CD4-positive, alpha-beta T cell treated with Interleukin-1 beta for 1 hour (primary cell): ENCODE results near the gene SLC29A1.
"Not testable (repeated sequence)": the region's sequence is repeated elsewhere in the genome, so short reads cannot be mapped to it uniquely, and the experiment has no call there.

ENCODE experiments used
- DNase-seq, 2 donors: peaks; one replicate each; pipeline ENCODE4 v3.0.0-alpha.2; 2020 to 2022

The SLC29A1 gene

DNA sequence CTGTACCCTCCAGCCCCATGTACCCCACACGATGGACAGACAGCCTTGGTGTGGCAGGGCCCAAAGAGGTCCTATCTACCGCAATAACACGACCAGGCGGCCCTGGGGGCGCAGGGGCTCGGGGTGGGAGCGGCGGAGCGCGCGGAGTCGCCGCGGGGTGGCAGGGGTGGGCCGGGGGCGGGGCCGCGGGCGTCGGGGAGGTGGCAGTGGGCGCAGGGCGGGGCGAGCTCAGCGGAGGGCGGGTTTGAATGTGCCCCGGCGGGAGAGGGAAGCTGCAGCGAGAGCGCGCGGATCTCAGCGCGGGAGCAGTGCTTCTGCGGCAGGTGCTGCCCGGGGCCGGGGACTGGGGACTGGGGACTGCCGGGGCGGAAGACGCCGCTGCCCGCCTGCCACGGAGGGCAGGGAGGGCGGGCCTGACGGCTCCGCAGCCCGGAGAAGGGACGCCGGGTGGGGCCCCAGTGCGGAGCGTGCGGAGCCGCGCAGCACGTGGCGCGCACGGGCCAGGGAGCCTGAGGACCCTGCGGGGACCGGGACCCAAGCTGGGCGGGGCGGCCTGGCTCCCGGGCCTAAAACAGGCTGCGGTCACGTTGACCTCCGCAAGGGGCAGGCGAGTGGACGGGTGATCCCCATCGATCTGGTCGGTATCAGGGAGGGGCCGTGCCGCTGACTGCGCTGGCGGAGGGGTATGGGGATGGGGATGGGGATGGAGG, at the start of gene SLC29A1:
SLC29A1 (plus strand) TSS at position 277 of the 710 bp plus-strand sequence. CDS start 3,719 bp downstream, outside the sequence.
- peak; percentile 83 to 87 for DNase-seq

DNA sequence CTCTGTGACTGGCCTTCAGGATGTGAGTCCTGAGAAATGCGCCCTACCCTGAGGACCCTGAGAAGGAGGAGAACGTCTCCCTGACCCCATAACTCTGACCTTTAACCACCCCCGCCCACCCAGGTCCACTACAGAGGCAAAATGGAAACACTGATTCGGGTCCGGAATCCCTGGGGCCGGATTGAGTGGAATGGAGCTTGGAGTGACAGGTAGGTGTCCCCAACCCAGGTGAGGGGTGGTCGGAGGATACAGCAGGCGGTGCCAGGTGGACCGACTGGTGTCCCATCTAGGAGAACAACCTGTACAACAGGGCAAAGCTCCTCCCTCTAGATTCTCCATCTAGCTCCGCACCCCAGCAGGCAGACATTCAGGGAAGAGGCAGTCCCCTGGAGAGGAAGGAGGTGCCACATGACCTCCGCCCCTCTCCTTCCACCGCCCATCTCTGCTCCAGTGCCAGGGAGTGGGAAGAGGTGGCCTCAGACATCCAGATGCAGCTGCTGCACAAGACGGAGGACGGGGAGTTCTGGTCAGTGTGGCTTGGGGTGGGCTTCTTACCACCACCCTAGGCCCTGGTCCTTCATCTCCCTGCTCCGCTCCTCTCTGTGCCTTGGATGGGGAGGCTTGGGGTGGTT, 47.1 kb upstream of the SLC29A1 start:
- DNase-seq = no peak

DNA sequence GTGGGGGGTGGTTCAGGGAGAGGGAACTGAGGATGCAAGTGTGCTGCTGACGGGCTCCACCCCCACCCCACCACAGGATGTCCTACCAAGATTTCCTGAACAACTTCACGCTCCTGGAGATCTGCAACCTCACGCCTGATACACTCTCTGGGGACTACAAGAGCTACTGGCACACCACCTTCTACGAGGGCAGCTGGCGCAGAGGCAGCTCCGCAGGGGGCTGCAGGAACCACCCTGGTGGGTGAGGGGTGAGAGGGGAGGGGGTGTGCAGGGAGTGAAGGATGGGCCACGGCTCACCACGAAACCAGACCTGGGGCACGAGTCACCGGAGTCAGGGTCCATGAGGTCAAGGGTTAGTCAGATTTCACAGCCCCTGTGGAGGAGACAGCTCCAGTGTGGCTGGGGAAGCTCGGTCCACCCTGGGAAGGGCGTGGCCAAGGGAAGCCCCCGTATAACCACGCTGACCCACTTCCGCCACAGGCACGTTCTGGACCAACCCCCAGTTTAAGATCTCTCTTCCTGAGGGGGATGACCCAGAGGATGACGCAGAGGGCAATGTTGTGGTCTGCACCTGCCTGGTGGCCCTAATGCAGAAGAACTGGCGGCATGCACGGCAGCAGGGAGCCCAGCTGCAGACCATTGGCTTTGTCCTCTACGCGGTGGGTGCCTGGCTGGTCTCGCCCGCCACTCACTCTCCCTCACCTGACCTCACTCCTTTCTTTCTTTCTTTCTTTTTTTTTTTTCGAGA, 46.5 kb upstream of the SLC29A1 start:
- DNase-seq = peak; percentile 16 to 51

DNA sequence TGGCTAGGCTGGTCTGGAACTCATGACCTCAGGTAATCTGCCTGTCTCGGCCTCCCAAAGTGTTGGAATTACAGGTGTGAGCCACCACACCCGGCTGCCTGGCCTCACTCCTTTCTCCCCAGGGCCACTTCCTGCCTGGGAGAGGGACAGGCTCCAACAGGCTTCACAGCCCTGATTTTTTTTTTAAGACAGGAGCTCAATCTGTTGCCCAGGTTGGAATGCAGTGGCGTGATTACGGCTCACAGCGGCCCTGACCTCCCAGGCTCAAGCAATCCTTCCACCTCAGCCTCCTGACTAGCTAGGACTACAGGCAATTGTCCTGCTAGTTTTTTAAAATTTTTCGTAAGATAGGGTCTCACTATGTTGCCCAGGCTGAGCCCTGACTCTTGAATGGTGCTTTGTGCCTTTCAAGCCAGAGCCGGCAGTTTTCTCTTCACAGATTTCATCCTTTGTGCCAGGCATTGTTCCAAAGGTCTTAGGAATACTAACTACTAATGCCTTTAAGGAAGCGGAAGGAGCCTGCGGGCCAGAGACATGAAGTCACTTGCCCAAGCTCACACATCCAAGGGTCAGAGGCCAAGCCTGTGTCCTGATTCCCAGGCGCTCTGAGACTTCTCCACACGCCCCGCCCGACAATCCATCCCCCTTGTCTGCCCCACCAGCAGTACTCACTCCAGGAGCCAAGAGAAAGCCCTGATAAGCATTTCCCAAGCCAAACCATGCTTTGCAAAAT, 45.5 kb upstream of the SLC29A1 start:
- DNase-seq = no peak

DNA sequence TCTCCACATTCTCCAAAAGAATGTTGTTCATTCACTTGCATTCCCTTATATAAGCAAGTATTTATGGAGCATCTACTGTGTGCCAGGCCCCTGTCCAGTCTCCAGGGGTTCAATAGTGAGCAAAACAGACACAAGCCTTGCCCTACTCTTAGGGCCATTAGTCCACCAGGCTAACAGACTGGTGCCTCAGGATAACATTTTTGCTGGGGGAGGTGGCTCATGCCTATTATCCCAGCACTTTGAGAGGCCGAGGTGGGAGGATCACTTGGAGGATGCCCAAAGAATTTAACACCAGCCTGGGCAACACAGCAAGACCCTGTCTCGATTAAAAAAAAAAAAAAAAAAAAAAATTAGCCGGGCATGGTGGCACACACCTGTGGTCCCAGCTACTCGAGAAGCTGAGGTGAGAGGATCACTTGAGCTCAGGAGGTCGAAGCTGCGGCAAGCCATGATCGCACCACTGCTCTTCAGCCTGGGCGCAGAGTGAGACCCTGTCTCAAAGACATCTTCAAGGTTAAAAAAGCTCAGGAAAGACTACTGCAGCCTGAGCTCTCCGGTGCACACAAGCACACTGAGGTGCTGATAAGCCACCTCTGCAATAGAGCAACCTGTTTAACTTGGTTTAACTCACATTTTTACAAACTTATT, 44.8 kb upstream of the SLC29A1 start:
- no peak for DNase-seq

DNA sequence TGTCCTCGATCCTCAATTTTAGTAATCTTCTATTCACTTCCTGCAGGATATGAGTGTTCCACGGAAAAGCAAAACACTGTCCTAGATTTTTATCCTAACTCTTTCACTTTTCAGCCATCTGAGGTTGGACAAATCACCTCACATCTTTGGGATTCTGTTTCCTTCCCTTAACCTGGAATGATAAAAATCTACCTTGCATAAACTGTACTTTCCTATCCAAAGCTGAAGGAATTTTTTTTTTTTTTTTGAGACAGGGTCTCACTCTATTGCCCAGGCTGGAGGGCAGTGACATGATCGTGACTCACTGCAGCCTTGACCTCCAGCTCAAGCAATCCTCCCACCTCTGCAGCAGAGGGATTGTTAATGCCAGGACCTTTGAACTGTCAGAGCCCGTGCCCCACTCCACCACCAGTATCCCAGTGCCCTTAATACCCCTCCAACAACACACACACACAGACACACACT, 44.3 kb upstream of the SLC29A1 start:
- DNase-seq = no peak

DNA sequence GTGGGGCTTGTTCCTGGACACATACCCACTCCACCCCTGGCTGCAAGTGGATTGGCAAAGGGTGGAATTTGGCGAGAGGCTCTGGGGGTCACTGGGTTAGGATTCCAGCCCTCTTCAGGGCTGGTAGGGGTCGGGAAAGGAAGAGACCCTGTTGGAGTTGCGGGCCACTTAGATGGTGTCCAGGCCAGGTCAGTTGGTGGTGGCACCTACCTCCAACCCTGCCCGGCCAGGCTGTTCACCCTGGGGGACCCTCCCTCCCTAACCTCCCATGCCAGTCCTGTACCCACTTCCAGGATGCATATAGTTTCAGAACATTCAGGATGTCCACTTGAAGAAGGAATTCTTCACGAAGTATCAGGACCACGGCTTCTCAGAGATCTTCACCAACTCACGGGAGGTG, 43.7 kb upstream of the SLC29A1 start:
- no peak for DNase-seq

DNA sequence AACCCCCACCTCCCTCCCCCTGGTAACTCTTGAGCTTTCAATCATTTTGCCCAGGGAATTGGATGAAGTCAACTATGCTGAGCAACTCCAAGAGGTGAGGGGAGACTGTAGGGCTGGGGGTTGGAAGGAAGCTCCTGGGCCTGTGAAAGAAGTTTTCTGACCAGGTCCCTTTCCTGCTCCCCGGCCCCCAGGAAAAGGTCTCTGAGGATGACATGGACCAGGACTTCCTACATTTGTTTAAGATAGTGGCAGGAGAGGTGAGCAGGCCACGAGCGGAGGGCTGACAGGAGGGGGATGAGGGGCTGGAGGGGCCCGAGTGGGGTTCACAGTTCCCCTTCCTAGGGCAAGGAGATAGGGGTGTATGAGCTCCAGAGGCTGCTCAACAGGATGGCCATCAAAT, 43.0 kb upstream of the SLC29A1 start:
- DNase-seq = no peak

DNA sequence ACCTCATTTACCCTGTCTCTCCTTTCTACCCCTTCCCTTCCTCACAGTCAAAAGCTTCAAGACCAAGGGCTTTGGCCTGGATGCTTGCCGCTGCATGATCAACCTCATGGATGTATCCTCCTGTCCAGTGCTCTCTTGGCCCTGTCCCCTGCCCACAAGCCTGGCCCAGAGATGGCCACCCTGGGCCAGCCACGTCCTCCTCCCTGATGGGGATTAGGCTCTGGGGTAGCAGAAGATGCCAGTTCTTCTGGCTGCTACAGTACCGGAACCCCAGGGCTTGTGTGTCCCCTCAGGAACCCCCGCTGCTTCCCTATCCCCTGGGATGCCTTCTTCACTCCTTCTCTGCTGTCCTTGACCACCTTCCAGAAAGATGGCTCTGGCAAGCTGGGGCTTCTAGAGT, 42.5 kb upstream of the SLC29A1 start:
- no peak for DNase-seq

DNA sequence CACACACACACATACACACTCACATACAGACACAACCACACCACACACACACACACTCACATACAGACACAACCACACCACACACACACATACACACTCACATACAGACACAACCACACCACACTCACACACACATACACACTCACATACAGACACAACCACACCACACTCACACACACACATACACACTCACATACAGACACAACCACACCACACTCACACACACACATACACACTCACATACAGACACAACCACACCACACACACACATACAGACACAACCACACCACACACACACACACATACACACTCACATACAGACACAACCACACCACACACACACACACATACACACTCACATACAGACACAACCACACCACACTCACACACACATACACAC, 41.6 kb upstream of the SLC29A1 start:
- not testable (repeated sequence) for DNase-seq

DNA sequence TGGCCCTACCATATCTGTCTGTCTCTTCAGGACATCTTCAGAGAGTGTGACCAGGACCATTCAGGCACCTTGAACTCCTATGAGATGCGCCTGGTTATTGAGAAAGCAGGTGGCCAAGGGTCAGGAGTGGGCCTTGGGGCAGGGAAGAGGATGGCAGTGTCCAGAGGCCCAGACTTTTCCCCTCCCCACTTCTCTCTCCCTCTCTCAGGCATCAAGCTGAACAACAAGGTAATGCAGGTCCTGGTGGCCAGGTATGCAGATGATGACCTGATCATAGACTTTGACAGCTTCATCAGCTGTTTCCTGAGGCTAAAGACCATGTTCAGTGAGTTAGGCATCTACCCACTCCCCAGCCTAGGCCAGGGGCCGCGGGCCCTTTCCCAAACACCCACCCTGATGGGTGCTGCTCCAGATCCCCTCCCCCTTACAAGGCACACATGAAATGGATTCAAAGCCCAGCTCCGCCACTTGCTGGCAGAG, 40.4 kb upstream of the SLC29A1 start:
- no peak for DNase-seq

DNA sequence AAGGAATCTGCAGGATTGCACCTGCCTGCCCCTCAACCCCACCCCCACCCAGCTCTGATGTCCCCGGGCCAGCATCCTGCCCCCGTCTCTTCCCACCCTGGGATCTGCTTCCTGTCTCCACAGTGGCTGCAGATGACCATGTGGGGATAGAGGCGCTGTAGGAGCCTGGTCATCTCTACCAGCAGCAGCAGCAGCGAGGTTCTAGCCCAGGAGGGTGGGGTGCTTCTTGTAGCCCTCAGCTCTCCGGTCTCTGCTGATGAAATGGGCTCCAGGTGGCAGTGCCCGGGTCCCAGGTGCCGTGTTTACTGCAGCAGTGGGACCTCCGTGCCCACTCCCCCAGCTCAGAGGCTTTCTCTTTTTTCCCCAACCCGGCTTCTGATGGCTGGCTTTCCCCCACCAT, 39.6 kb upstream of the SLC29A1 start:
- DNase-seq = no peak

DNA sequence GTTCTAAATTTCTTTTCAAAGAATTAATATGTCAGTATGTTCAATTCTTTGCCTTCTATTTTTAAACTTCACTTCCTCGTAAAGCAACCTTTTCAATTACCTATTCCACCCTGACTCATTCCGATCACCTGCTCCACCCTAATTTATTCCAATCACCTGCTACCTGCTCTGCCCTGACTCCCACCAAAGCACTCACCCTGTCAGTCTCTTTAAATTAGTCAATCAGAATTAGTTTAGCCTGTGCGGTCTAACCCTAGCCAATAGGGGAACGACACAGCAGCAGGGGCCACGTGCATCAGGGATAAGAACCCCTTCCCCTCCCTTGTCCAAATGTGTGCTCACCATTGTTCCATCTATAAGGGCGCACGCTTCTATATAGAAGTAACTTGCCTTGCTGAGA, 38.0 kb upstream of the SLC29A1 start:
- not testable (repeated sequence) for DNase-seq

DNA sequence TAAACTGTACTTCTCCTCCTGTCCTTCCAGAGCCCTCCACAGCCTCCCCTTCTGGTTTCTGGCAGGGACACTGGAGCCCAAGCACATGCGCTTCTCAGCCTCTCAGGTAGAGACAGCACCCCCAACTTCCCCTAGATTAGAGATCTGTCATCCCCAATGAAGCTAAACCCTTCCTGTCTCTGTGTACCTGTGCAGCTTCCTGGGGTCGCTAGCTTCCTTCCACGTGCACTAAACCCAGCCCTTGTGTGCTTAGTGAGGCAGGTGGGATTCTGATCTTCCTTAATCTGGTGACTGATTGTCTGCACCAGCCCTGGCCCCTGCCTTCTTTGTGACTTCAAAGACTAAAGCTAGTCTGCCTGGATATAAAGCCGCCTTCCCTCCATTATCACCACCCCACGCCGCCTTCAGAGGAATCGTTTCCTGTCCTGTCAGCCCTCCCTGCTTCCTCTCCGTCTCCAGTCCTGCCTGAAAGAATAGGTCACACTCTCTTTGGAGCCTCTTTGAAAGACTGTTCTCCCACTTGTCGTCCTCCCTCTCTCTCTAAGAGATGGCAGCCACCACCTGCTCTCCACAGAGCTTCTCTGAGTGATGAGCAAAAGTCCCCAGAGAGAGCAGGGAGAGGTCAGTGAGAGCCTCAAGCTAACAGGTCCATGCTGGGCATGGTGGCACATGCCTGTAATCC, 37.3 kb upstream of the SLC29A1 start:
- DNase-seq = no peak

DNA sequence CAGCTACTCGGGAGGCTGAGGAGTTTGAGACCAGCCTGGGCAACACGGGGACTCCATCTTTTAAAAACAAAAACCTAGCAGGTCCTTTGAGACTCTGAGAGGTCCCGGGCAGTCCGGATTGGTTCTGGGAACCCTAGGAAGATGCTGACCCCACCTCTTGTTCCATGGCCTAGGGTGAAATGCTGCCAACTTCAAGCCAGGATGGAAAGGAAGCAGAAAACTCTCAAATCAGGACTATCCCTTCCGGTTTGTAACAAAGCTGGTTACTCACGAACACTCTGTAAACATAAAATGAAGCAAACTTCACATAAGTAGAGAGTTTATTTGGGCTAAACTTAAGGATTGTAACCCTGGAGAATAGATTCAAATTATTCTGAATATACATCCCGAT, 36.8 kb upstream of the SLC29A1 start:
- DNase-seq = no peak

DNA sequence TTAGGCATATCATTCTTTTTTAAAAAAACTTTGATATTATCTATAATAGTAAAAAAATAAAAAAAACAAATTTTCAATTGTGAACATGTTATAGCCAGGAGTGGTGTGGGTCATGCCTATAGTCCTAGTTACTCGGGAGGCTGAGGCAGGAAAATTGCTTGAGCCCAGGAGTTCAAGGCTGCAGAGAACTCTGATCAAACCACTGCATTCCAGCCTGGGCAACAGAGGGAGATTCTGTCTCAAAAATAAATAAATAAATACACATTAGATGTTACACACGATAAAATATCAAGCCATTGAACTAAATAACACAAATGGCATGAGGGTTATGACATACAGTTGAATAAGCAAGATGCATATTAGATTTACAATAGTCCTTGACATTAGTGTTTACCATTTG, 34.6 kb upstream of the SLC29A1 start:
- DNase-seq = no peak

DNA sequence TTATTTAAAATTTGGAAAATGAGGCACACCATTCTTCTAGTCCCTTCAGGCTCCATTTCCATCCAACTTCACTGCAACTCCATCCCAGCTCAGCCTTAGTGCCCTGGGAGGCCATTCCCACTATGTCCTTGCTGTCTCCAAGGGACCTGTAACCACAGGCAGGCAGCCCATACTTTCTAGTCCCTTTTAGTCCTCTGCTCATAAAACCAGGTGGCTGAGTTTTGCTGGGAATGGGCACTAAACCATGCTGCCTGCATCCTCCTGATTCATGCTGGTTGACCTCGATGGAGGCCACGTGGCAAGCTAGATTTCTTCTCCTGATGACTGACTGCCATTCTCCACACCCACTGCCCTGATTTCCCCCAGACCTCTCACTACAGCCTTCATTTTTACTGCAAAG, 34.1 kb upstream of the SLC29A1 start:
- no peak for DNase-seq

DNA sequence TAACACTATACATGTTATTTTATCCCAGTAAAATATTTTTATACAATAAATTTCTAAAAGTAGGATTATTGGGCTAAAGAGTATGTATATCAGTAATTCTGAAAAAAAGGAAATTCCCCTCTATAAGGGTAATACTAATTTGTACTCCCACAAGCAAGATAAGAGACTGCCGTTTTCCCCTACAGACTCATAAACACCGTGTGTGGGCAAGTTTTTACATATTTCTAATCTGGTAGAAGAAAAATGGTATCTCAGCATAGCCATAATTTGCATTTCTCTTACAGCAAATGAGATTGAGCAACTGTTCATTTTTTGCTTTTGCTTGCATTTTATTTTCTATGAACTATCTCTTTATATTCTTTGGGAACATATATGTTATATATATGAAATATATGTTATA, 32.7 kb upstream of the SLC29A1 start:
- DNase-seq = no peak

DNA sequence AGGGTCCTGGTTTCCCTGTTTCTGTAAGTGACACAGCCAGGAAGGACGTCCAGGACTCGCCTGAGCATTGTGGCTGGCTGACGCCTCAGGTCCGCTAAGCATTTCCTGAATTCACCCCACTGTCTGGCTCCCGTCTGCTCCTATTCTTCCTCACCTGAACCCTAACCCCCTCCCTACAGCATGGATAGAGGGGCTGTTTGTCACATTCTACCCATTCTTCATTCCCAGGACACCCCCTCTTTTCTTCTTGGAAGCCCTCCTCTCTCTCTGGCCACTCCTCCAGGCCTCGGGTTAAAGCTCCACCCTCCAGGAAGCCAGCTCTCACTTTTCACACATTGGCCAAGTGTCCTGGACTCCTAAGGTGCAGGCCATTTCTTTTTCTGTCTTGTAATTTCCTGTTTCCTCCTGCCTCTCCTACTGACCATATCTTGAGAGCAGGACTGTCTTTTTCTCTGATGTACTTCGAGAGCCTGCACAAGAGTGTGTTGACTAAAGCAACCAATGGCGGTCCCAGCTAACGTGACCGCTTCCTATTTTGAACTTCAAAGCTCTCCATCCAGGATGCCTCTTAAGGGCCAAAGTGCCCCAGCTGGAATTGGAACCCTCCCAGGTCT, 30.9 kb upstream of the SLC29A1 start:
- no peak for DNase-seq

DNA sequence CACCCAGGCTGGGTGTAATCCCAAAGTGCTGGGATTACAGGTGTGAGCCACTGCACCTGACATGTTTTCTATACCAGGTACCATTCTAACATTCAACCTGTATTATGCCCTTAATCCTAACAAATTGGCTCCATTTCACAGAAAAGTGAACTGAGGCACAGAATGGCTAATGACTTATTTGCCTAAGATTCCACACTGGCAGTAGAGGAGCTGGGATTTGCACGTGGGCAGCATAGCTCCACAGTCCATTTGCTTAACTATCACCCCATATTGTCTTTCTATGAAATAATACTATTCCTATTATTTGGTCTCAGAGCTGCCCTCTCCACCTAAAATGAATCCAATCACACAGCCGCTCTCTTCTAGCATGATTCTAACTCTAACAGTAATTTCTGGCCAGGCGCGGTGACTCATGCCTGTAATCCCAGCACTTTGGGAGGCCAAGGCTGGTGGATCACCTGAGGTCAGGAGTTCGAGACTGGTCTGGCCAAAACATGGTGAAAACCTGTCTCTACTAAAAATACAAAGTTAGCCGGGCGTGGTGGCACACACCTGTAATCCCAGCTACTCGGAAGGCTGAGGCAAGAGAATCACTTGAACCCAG, 30.0 kb upstream of the SLC29A1 start:
- no peak for DNase-seq

DNA sequence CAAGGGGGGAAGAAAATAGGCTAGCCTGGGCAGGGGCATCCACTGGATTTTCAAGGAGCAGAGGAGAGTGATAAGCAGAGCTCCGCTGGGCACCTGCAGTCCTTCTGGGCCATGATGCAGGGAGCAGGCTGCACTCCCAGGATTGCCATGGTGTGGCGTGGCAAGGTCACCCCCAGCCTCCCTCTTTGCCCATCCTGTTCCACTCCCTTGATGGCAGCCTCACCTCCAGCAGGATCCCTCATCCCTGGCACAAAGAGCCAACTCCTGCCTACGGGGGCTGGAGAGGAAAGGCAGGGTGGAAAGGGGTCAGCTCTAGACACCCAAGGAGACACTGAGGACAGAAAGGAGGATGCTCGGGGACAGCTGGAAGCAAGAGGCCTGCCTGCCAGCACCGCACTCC, 29.1 kb upstream of the SLC29A1 start:
- no peak for DNase-seq
